A549 (cell line): Measurements from ENCODE around the gene PRSS22. TPM values are rescaled to one million over a fixed set of nuclear protein-coding genes. Genes with fewer than 3 reads are reported as not detected.

Source experiments
- ATAC-seq, 2 experiments: fragments of 200-7000 bp in 1 of 2; fragments of >200 bp in 1 of 2; cut with Nextera tagmentation in 1 of 2; cut with Tn5 transposase in 1 of 2; 3 replicates each; pipeline versions ENCODE4 v1.8.0 to v1.9.1; 2018 to 2020; ENCODE audit warnings: mild to moderate bottlenecking in 1 of 2, moderate library complexity in 1 of 2
- CTCF ChIA-PET: fragments of 300-600 bp; sonication (Branson Sonifier 250); formaldehyde crosslinking; extraction: SDS; loops from one replicate; lab custom pipeline; 2021; ENCODE audit warnings: antibody characterized with exemption, inconsistent platforms; lab: Yijun Ruan, JAX
- POLR2A ChIA-PET: fragments of 350-600 bp; formaldehyde crosslinking; extraction: SDS; loops from one replicate; lab custom pipeline; 2021; ENCODE audit warnings: antibody characterized with exemption, inconsistent platforms; lab: Yijun Ruan, JAX
- DNase-seq, 2 experiments: peaks; one replicate each; pipeline versions ENCODE4 v3.0.0 to v3.0.0-alpha.2; 2011 to 2016; ENCODE audit warnings: low read depth in 1 of 2, low spot score in 1 of 2
- FAIRE-seq: peaks from 2 replicates; lab custom pipeline; 2011; peaks lifted over from hg19 to GRCh38; lab: Jason Lieb, UNC
- H3K27ac ChIP-seq, 2 experiments: fragments of >200 bp; sonication (Bioruptor Twin); formaldehyde crosslinking; 3 replicates each; pipeline ENCODE4 v1.5.1; 2016 to 2017
- H3K4me1 ChIP-seq: fragments of >200 bp; sonication (Bioruptor Twin); formaldehyde crosslinking; 3 replicates; pipeline ENCODE4 v1.6.1; 2016
- H3K4me2 ChIP-seq: fragments of >200 bp; sonication (Bioruptor Twin); formaldehyde crosslinking; 3 replicates; pipeline ENCODE4 v1.6.1; 2016
- H3K4me3 ChIP-seq: fragments of >200 bp; sonication (Bioruptor Twin); formaldehyde crosslinking; 3 replicates; pipeline ENCODE4 v1.5.1; 2016
- H3K9me3 ChIP-seq: fragments of >200 bp; sonication (Bioruptor Twin); formaldehyde crosslinking; 3 replicates; pipeline ENCODE4 v1.6.1; 2016
- BHLHE40 ChIP-seq: IDR thresholded peaks from 2 replicates; pipeline ENCODE4 v1.6.1; 2012; ENCODE audit warnings: low read depth, low read length, inconsistent platforms
- CBX2 ChIP-seq: fragments of 200-600 bp; sonication (generic); IDR thresholded peaks from 2 replicates; pipeline ENCODE4 v1.6.1; 2016; ENCODE audit warnings: low read depth, mild to moderate bottlenecking, borderline replicate concordance
- CHD2 ChIP-seq: fragments of 150-350 bp; IDR thresholded peaks from 2 replicates; pipeline ENCODE4 v1.6.1; 2014; ENCODE audit warnings: low read length; ENCODE audit not compliant: partially characterized antibody
- E2F6 ChIP-seq: IDR thresholded peaks from 2 replicates; pipeline ENCODE4 v1.6.1; 2012; ENCODE audit warnings: low read depth, borderline replicate concordance
- EHMT2 ChIP-seq: fragments of 200-600 bp; sonication (generic); IDR thresholded peaks from 2 replicates; pipeline ENCODE4 v1.6.1; 2016; ENCODE audit warnings: antibody characterized with exemption, low read depth, mild to moderate bottlenecking, moderate library complexity
- ELK1 ChIP-seq: fragments of 150-350 bp; IDR thresholded peaks from 2 replicates; pipeline ENCODE4 v1.6.1; 2014; ENCODE audit warnings: low read depth, mild to moderate bottlenecking, low read length
- EP300 ChIP-seq, 2 experiments: fragments of >200 bp; sonication (Bioruptor Twin); formaldehyde crosslinking; IDR thresholded peaks; 2 replicates in 1 of 2; 3 replicates in 1 of 2; pipeline ENCODE4 v1.6.1; 2016 to 2017
- FOSL2 ChIP-seq, 2 experiments: fragments of 450-650 bp in 1 of 2; fragments of >200 bp in 1 of 2; sonication (Bioruptor Twin) in 1 of 2; formaldehyde crosslinking; IDR thresholded peaks; 2 replicates each; pipeline versions ENCODE4 v1.5.0 to v1.6.1; 2016 to 2020; ENCODE audit warnings: mild to moderate bottlenecking in 1 of 2, moderate library complexity in 1 of 2
- HMGXB4 ChIP-seq: fragments of 250-450 bp; sonication (Bioruptor Pico); IDR thresholded peaks from 2 replicates; pipeline ENCODE4 v1.5.0; 2021; ENCODE audit warnings: mild to moderate bottlenecking, moderate library complexity, borderline replicate concordance
- HOXA7 ChIP-seq: fragments of 250-450 bp; sonication (Bioruptor Pico); IDR thresholded peaks from 2 replicates; pipeline ENCODE4 v1.5.0; 2020; ENCODE audit warnings: mild to moderate bottlenecking, moderate library complexity
- HOXB5 ChIP-seq: fragments of 250-450 bp; sonication (Bioruptor Pico); IDR thresholded peaks from 2 replicates; pipeline ENCODE4 v1.5.0; 2020; ENCODE audit warnings: mild to moderate bottlenecking, moderate library complexity
- JUN ChIP-seq, 2 experiments: fragments of >200 bp; sonication (Bioruptor Twin); formaldehyde crosslinking; IDR thresholded peaks; 2 replicates in 1 of 2; 3 replicates in 1 of 2; pipeline ENCODE4 v1.6.1; 2016 to 2017
- KDM1A ChIP-seq: fragments of 200-600 bp; sonication (generic); IDR thresholded peaks from 2 replicates; pipeline ENCODE4 v1.6.1; 2016; ENCODE audit warnings: low read depth, mild to moderate bottlenecking
- KDM5A ChIP-seq: fragments of 200-600 bp; sonication (generic); IDR thresholded peaks from 2 replicates; pipeline ENCODE4 v1.6.1; 2016; ENCODE audit warnings: antibody characterized with exemption, mild to moderate bottlenecking
- MAZ ChIP-seq: fragments of 150-350 bp; IDR thresholded peaks from 2 replicates; pipeline ENCODE4 v1.6.1; 2014; ENCODE audit warnings: antibody characterized with exemption, low read depth, low read length, borderline replicate concordance
- MYC ChIP-seq: IDR thresholded peaks from 2 replicates; pipeline ENCODE4 v1.6.1; 2012; ENCODE audit warnings: mild to moderate bottlenecking, inconsistent platforms, low read length, improper control_type of control experiment, borderline replicate concordance
- NFE2L2 ChIP-seq: fragments of 150-350 bp; conservative IDR thresholded peaks from 2 replicates; pipeline ENCODE4 v1.6.1; 2014; ENCODE audit warnings: low read length
- NR3C1 ChIP-seq: fragments of >200 bp; sonication (Bioruptor Twin); formaldehyde crosslinking; IDR thresholded peaks from 3 replicates; pipeline ENCODE4 v1.6.1; 2017
- POLR2A ChIP-seq: IDR thresholded peaks from 2 replicates; pipeline ENCODE4 v1.6.1; 2012; ENCODE audit warnings: mild to moderate bottlenecking, low read length
- POLR2AphosphoS2 ChIP-seq: conservative IDR thresholded peaks from 2 replicates; pipeline ENCODE4 v1.6.1; 2012; ENCODE audit warnings: low read length, improper control_type of control experiment, inconsistent platforms
- RARB ChIP-seq: fragments of 250-450 bp; sonication (Bioruptor Pico); IDR thresholded peaks from 2 replicates; pipeline ENCODE4 v1.8.0; 2021; ENCODE audit warnings: mild to moderate bottlenecking, moderate library complexity
- TP53 ChIP-seq: fragments of 250-450 bp; sonication (Bioruptor Pico); IDR thresholded peaks from 2 replicates; pipeline ENCODE4 v1.5.0; 2021; ENCODE audit warnings: mild to moderate bottlenecking, moderate library complexity
- ZFP36 ChIP-seq: fragments of 450-650 bp; IDR thresholded peaks from 2 replicates; pipeline ENCODE4 v1.6.1; 2014; ENCODE audit warnings: borderline replicate concordance; ENCODE audit not compliant: partially characterized antibody
- ZSCAN20 ChIP-seq: fragments of 250-450 bp; sonication (Bioruptor Pico); IDR thresholded peaks from 2 replicates; pipeline ENCODE4 v1.8.0; 2022; ENCODE audit warnings: mild to moderate bottlenecking, moderate library complexity
- WGBS: methylation state at CpG from one replicate; pipeline ENCODE4 v1.1.6; 2017; ENCODE audit errors: missing lambda C conversion rate; 5-methylcytosine and 5-hydroxymethylcytosine counted together
- polyA plus RNA-seq, 4 experiments: library from polyadenylated mRNA; depleted of rRNA in 3 of 4; stranded (reverse); fragments of >200 nt; fragmentation: RNase III in 1 of 4; extraction: RNeasy Plus Mini Kit Qiagen cat#74134 plus additional on column Dnase treatment in 1 of 4; gene quantifications; 2 replicates in 3 of 4; 3 replicates in 1 of 4; pipeline ENCODE4 v1.2.3, GENCODE V29; 2011 to 2017
- TF ChIP-seq, protein P1 (sequence below): IDR thresholded peaks from 2 replicates; pipeline ENCODE4 v1.6.1; 2012
- TF ChIP-seq, protein P2 (sequence below): IDR thresholded peaks from 2 replicates; pipeline ENCODE4 v1.6.1; 2012
- TF ChIP-seq, protein P3 (sequence below): fragments of >200 bp; sonication (Bioruptor Twin); formaldehyde crosslinking; IDR thresholded peaks from 2 replicates; pipeline ENCODE4 v1.6.1; 2016
- TF ChIP-seq, protein P4 (sequence below): fragments of 250-450 bp; sonication (Bioruptor Pico); IDR thresholded peaks from 2 replicates; pipeline ENCODE4 v1.5.0; 2020; ENCODE audit warnings: low read depth, mild to moderate bottlenecking, moderate library complexity

The PRSS22 gene
- polyA plus RNA-seq, 2 of the 4 experiments (the other 2 are of a cell fraction), result 0.10 TPM; not detected in 1

DNA sequence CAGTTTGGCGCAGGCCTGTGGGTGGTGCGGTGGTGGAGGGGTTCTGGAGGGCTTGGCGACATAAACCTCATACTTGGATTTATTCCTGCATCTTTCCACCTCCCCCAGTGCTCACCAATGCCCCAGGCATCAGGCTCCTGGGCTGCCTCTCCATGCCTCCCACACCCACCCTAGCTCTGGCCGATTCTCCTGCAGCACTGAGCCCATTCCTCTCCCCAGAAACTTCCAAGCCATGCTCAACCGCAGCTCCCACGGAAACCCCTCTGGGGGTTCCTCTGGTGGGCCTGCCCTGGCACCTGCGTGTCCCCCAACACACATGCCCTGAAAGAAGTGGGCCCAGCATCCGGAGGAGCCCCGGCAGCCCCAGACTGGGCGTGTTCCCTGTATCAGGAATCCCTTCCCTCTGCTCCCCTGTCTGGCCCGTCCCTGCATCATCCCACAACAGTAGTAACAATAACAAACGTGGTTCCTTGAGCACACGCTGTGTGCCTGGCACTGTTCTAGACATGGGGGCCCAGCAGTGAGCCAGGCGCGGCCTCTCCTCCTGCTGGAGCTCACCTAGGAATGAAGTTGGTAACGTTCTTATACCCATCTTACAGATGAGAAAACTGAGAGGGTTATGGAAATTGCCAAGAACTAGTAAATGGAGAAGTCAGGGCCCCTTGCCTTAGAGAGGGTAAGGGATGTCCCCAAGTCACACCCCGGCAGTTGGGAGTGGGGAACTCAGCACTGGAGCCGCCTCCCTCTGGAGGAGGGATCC, 38.6 kb downstream of the PRSS22 start:
- no peak for ATAC-seq
- Histone ChIP-seq H3K4me2 (no peak overlapping the region), H3K4me3 (no peak overlapping the region), H3K9me3 (no peaks in the 10 kb centered on the region), H3K4me1 (no peaks in the 10 kb centered on the region), H3K27ac (no peak overlapping the region)
- TF ChIP-seq HMGXB4 (CRISPR knock-in tag) (no peak), POLR2A (no peak), HOXA7 (CRISPR knock-in tag) (no peak), JUN (IDR thresholded peaks at IDR 0.05) (no peak), ZSCAN20 (CRISPR knock-in tag) (no peak), BHLHE40 (no peak), NR3C1 (no peak), EHMT2 (no peak), CBX2 (no peak), KDM5A (no peak), HOXB5 (CRISPR knock-in tag) (no peak), ZFP36 (no peak)
- TF ChIP-seq, protein P1, sequence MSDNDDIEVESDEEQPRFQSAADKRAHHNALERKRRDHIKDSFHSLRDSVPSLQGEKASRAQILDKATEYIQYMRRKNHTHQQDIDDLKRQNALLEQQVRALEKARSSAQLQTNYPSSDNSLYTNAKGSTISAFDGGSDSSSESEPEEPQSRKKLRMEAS, result no peak
- TF ChIP-seq, protein P2, sequence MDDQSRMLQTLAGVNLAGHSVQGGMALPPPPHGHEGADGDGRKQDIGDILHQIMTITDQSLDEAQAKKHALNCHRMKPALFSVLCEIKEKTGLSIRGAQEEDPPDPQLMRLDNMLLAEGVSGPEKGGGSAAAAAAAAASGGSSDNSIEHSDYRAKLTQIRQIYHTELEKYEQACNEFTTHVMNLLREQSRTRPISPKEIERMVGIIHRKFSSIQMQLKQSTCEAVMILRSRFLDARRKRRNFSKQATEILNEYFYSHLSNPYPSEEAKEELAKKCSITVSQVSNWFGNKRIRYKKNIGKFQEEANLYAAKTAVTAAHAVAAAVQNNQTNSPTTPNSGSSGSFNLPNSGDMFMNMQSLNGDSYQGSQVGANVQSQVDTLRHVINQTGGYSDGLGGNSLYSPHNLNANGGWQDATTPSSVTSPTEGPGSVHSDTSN, result no peak
- ChIA-PET CTCF (no interaction called here), POLR2A (no interaction called here)
- 73% methylated on average over 17 of the region's 18 CpGs for WGBS
- FAIRE-seq, result no peak
- no peak for DNase-seq

GRCh38 chr16:2818272-2818876, 39.6 kb downstream of the PRSS22 start:
- WGBS, result 90% methylated on average over 10 of the region's 10 CpGs
- ATAC-seq, result no peak
- Histone ChIP-seq H3K4me2 (no peak overlapping the region), H3K4me3 (no peak overlapping the region), H3K9me3 (no peaks in the 10 kb centered on the region), H3K4me1 (no peaks in the 10 kb centered on the region), H3K27ac (no peak overlapping the region)
- no peak for FAIRE-seq
- POLR2A ChIA-PET, result no interaction called here
- CTCF ChIA-PET, result no interaction called here
- DNase-seq, result no peak
- TF ChIP-seq E2F6 (no peak), NFE2L2 (no peak), MAZ (no peak), EP300 (IDR thresholded peaks at IDR 0.05) (no peak), CHD2 (no peak), HOXB5 (CRISPR knock-in tag) (no peak), ELK1 (no peak), POLR2AphosphoS2 (no peak), KDM1A (no peak), FOSL2 (IDR thresholded peaks at IDR 0.05) (no peak), FOSL2 (CRISPR knock-in tag; IDR thresholded peaks at IDR 0.05) (no peak), MYC (no peak), RARB (no peak), TP53 (CRISPR knock-in tag) (no peak)
- TF ChIP-seq, protein P3, sequence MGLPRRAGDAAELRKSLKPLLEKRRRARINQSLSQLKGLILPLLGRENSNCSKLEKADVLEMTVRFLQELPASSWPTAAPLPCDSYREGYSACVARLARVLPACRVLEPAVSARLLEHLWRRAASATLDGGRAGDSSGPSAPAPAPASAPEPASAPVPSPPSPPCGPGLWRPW, result no peak
- TF ChIP-seq, protein P4, sequence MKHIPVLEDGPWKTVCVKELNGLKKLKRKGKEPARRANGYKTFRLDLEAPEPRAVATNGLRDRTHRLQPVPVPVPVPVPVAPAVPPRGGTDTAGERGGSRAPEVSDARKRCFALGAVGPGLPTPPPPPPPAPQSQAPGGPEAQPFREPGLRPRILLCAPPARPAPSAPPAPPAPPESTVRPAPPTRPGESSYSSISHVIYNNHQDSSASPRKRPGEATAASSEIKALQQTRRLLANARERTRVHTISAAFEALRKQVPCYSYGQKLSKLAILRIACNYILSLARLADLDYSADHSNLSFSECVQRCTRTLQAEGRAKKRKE (CRISPR knock-in tag), result no peak
